Activated naive CD4-positive, alpha-beta T cell treated with anti-CD3 and anti-CD28 coated beads, Interleukin-2, amount 50 U/mL, for 72 hours (primary cell): ENCODE data around the gene MVK. TPM values are rescaled to one million over a fixed set of nuclear protein-coding genes. Genes with fewer than 3 reads are reported as not detected.
A peak's percentile ranks its signal among the peaks of the same experiment; 100 is the strongest.

ENCODE experiments used
- ATAC-seq, 2 donors: fragments of 150-1000 bp; cut with Tn5 transposase; 2 replicates each; pipeline ENCODE4 v1.10.0; 2021; ENCODE audit warnings: mild to moderate bottlenecking in 2 of 2, moderate library complexity in 2 of 2
- DNase-seq, 2 donors: peaks; one replicate each; pipeline ENCODE4 v3.0.0; 2021 to 2022; ENCODE audit warnings: low spot score in 2 of 2
- H3K27ac Mint-ChIP-seq, 2 donors: one replicate each; pipeline ENCODE4 v1.8.0; 2022; ENCODE audit warnings: mild to moderate bottlenecking in 2 of 2, mixed read lengths in 2 of 2
- H3K36me3 Mint-ChIP-seq, 2 donors: one replicate each; pipeline ENCODE4 v1.8.0; 2022; ENCODE audit warnings: mixed read lengths in 2 of 2
- H3K9me3 Mint-ChIP-seq, 2 donors: one replicate each; pipeline ENCODE4 v1.8.0; 2022; ENCODE audit warnings: mixed read lengths in 2 of 2
- total RNA-seq, 2 donors: library from RNA; stranded (reverse); gene quantifications; one replicate each; pipeline ENCODE4 v1.2.3, GENCODE V29; 2022

MVK gene
- total RNA-seq, 2 donors from 2014 or later = 13.3 to 20.7 TPM

DNA sequence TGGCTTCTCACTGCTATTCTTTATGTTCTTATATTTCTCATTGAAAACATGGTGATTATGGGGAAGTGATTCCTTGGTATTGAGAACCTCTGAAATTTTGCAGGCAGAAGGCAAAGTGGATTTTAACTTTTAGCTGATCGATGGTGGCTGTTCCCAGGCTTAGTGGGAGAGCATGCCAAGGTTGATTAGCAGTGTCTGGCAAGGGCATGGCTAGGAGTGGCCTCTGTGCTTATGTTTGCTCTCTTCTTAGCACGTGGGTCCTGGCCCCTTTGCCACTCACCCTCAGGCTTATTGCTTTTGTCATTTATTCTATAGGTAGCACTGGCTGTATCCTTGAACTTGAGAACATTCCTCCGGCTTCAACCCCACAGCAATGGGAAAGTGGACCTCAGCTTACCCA is 2.1 kb downstream of the MVK start:
- Mint-ChIP-seq H3K27ac (no peak overlapping the region), H3K9me3 (no peaks in the 10 kb centered on the region), H3K36me3 (peaks cover 4 to 15% of the 10 kb centered on the region in 2 donors)
- ATAC-seq (no peak), DNase-seq (no peak)

DNA sequence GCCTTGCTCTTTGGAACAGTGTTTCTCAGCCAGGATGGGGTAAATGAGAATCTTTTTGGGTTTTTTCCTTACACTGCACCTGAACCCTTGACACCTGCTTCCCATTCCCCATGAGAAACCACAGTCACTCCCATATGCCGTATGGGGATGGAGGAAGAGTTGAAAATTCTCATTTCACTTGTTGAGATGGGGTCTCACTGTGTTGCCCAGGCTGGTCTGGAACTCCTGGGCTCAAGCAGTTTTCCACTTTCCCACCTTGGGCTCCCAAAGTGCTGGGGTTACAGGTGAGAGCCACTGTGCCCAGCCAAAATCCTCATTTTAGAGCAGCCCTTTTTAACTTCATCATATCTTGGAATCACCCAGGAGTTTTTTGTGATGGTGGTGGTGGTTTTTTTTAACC is 3.7 kb downstream of the MVK start:
- no peaks in the 10 kb centered on the region for H3K9me3 Mint-ChIP-seq
- ATAC-seq = no peak
- H3K27ac Mint-ChIP-seq = no peak overlapping the region
- H3K36me3 Mint-ChIP-seq = peaks cover 4 to 19% of the 10 kb centered on the region in 2 donors
- DNase-seq = no peak

DNA sequence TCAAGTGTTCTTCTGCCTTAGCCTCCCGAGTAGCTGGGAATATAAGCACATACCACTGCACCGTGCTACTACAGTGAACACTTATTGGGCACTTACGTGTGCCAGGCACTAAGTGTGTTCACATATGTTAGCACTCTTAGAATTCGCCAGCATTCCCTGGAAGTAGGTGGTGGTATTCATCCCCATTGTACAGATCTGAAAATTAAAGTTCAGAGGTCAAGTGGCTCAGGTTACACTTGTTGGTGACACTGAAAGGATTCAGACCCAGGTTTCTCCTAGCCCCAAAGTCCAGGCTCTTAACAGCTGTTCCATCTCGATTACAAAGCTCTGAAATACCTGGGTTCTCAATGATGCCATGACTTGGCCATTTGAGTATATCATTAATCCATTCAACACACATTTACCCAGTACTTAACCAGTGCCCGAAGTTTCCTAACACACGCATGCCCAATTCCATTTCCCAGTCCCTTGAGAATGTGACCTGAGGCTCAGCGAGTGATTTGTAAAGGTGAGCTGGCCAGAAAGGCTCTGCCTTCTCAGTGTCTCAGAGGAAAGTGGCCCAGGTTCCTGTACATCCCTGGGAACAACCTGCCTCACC is 4.8 kb downstream of the MVK start:
- H3K36me3 Mint-ChIP-seq = peaks cover 4 to 14% of the 10 kb centered on the region in 2 donors

DNA sequence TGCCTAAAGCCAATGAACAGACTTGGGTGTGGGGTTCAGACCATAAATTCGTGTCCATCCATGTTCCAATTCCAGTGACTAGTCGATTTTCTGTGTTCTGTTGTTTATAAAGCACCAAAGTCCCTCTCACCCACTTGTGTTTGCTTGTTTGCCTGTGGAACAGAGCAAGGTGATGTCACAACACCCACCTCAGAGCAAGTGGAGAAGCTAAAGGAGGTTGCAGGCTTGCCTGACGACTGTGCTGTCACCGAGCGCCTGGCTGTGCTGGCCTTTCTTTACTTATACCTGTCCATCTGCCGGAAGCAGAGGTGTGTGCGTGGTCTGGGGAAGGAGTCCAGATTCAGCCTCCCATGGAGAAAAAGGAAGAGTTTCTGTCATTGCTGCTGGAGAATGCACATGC is 6.0 kb downstream of the MVK start:
- DNase-seq (no peak), ATAC-seq (no peak)
- Mint-ChIP-seq H3K36me3 (peaks cover 4 to 6% of the 10 kb centered on the region in 2 donors), H3K9me3 (no peaks in the 10 kb centered on the region), H3K27ac (no peak overlapping the region)

More for the DNA sequence above, 4.8 kb downstream of the MVK start:
- Mint-ChIP-seq H3K27ac (no peak overlapping the region), H3K9me3 (no peaks in the 10 kb centered on the region)
- DNase-seq (no peak), ATAC-seq (no peak)

DNA sequence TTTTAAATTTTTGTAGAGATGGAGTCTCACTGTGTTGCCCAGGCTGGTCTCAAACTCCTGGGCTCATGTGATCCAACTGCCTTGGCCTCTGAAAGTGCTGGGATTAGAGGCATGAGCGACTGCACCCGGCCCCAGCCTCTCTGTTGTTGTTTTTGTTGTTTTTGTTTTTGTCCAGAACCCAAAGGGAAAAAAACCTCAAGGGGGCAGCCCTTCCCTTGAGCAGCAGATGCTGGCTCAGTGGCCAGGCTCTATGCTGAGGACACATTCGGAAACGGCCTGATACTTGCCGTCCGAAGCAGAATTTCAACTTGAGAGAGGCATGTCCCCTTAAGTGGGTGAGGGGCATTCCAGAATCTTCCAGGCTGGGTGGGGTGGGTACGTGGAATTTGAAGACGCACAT is 6.7 kb downstream of the MVK start:
- H3K9me3 Mint-ChIP-seq = no peaks in the 10 kb centered on the region
- ATAC-seq (no peak), DNase-seq (no peak)
- no peak overlapping the region for H3K27ac Mint-ChIP-seq
- peaks cover 4 to 5% of the 10 kb centered on the region in 2 donors for H3K36me3 Mint-ChIP-seq

DNA sequence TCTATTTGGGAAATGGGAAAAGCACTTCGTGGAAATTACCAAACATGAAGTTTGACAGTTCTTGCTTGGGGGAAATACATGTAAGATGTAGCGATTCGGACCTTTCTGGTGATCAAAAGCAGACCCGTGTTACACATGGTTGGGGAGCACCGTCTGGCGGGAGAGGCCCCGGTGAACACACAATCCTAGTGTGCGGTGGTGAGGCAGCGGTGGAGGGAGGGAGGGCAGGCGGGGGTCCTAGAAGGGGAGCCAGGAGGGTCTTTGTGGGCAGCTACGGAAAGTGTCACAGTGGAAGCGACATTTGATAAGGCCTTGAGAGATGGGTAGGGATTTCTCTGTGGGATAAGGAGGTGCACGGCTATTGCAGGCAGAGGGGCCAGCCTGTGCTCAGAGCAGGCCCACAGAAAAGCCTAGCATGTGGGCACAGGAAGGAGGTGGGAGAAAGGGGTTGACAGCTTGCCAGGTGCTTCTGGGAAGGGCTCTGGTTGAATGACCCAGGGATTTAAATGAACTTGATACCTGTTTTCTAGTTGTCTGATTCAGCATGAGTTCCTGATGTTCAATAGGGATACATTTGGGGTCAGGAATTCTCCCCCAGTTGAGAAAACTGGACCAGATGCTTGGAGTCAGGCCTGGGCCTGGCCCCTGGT is 7.2 kb downstream of the MVK start:
- ATAC-seq (no peak), DNase-seq (no peak)
- no peaks in the 10 kb centered on the region for H3K9me3 Mint-ChIP-seq
- peak overlapping the region; percentile 38 to 60 for H3K27ac Mint-ChIP-seq
- H3K36me3 Mint-ChIP-seq = peaks cover 4 to 5% of the 10 kb centered on the region in 2 donors

DNA sequence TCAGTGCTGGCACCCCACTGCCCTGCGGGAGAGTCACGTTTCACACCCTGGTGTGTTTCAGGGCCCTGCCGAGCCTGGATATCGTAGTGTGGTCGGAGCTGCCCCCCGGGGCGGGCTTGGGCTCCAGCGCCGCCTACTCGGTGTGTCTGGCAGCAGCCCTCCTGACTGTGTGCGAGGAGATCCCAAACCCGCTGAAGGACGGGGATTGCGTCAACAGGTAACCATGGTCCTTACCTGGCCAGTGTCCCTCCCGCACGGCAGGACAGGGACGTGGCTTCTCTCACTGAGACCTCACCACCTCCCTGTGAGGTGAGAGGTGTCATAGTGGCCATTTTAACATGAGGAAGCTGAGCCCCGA is 7.7 kb downstream of the MVK start:
- DNase-seq = no peak
- peaks cover 4 to 5% of the 10 kb centered on the region in 2 donors for H3K36me3 Mint-ChIP-seq
- no peak for ATAC-seq
- no peaks in the 10 kb centered on the region for H3K9me3 Mint-ChIP-seq
- peak overlapping the region; percentile 38 to 60 for H3K27ac Mint-ChIP-seq

DNA sequence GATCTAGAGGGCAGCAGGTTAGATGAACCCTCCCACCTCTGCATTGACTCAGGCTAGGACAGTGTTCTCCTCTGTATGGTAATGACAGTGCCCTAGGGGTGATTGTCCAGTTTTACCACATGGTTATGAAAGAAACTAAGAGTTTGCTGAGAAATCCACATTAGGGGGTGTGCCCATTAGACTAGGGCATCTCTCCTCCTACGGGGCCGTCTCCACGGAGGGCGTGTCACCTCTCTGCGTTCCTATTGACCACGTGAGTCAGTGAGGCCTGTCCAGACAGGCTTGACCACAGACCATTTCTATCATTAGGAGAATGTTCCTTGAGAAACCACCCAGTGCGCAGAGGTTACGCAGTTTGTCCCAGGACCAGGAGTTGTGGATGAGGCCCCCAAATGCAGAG is 8.3 kb downstream of the MVK start:
- H3K27ac Mint-ChIP-seq = no peak overlapping the region
- ATAC-seq = no peak
- H3K9me3 Mint-ChIP-seq = no peaks in the 10 kb centered on the region
- DNase-seq = no peak
- H3K36me3 Mint-ChIP-seq = peaks cover 4 to 5% of the 10 kb centered on the region in 2 donors

DNA sequence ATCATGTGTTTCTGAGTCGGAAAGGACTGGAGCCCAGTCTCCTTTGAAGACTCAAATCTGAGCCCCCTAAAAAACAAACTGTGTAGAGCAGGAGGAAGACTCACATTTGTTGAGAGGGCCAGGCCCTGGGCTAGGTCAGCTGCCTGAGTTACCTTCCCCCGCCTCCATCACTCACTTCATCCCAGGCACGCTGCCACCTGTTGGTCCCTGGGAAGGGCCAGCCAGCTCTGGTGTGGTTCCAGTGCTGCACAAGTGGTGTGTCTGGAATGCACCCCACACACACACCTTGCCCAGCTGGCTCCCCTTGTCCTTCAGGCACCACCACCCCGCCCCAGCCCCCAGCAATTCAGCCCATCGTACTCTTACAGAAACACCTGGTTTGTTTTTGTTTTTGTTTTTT is 9.0 kb downstream of the MVK start:
- no peaks in the 10 kb centered on the region for H3K9me3 Mint-ChIP-seq
- H3K27ac Mint-ChIP-seq = no peak overlapping the region
- ATAC-seq (no peak), DNase-seq (no peak)
- peaks cover 4 to 5% of the 10 kb centered on the region in 2 donors for H3K36me3 Mint-ChIP-seq

DNA sequence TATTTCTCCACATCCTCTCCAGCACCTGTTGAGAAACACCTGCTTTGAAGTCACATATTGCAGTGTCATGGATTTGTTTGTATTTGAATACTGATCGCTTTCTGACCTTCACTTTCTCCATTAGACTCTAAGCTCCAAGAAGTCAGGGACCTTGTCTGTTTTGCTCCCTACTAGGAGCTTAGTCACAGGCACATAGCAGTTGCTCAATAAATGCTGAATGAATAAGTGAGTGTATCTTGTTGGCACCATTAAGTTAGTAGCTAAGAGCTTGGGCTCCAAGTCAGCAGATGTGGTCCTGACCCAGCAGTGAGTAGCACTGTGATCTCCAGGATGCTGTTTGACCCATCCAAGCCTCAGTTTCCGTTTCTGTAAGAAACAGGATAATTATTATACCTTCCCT is 10.1 kb downstream of the MVK start:
- DNase-seq = no peak
- Mint-ChIP-seq H3K36me3 (peaks cover 4 to 5% of the 10 kb centered on the region in 2 donors), H3K9me3 (no peaks in the 10 kb centered on the region), H3K27ac (no peak overlapping the region)
- ATAC-seq = no peak

DNA sequence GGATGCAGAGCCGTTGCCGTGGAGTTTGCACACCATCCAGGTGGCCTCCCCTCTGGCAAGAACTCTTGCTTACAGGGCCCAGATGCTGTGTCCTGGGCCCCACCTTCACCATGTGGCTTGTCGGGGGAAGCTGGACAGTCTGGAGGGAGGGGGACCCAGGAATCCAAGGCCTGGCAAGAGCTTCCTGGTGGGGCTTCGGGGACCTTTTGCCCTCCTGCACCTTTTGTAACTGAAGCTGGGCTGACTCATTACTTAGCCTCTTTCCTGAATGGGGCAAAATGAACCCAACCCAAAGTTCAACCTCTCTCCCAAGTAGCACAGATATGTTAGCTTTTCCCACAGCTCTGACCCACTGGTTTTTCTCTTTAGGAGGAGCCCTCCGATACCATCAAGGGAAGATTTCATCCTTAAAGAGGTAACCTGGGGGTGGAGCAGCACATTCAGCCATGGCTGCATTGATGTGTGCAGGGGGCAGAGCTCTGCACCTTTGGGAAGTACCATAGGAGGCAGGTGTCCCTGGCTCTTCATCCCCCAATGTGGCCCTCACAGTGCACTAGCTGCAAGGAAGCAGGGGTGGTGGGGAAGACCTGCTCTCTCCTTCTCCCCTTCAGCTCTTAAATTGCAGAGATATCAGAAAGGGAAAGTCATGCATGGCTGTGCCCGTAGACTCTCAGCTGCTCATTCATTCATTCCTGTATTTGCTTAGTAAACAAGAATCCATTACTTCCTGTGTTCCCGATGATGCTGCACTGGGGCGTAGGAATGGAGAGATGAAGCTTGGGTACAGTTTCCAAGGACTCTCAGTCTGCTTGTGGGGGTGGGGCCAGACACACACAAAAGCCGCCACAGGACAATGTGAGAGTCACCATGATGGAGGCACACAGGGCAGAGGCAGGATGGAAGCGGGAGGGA is 13.0 kb downstream of the MVK start:
- DNase-seq (no peak), ATAC-seq (no peak)
- Mint-ChIP-seq H3K9me3 (no peaks in the 10 kb centered on the region), H3K27ac (no peak overlapping the region), H3K36me3 (no peaks in the 10 kb centered on the region)

DNA sequence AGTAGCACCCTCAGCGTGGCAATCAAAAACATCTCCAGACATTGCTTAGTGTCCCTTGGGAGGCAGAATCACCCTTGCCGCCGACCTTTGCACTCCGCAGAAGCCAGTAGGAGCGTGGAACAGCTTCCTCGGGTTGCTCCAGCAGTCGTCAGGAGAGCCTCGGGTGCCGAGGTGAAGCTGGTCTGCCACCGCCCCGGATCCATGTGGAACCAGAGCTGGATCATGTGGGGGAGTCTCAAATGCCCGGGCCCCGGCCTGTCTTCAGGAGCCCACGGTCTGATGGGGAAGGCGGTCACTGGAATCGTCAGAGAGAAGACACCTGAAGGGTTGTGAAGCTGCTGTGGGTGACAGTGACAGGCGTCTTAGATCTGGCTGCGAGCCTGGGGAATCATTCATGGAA is 14.3 kb downstream of the MVK start:
- ATAC-seq = no peak
- no peaks in the 10 kb centered on the region for H3K9me3 Mint-ChIP-seq
- H3K36me3 Mint-ChIP-seq = no peaks in the 10 kb centered on the region
- H3K27ac Mint-ChIP-seq = no peak overlapping the region
- no peak for DNase-seq

DNA sequence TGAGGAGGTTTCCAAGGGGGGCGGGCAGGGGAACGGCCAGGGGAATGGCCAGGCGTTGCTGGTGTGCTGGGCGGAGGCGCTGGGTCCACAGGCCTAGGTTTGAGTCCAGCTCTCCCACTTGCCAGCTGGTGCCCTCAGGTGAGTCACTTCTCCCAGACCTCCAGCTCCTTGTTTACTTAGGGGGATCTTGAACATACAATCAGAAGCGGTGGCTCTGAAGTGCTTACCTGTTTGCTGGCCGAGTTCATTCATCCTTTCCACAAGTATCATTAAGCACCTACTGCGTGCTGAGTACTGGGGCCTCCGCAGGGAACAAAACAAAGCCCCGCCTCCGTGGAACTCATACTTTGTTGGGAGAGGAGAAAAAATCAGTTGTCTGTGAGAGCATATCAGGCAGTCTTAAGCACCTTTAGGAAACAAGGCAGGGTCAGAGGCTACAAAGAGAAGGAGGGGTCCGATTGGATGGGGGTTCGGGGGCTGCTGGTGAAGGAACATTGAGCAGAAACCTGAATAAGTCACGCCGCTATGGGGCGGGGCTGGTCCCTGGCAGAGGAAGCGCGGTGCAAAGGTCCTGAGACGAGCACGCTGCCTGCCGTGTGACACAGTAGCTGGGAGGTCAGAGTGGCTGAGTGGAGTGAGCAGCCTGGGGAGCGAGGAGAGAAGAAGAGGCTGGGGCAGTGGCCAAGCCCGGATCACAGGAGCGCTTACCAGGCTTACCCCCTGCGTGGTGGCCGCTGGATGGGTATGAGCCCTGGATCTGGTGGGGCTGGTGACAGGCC is 15.1 kb downstream of the MVK start:
- ATAC-seq = no peak
- no peaks in the 10 kb centered on the region for H3K36me3 Mint-ChIP-seq
- H3K9me3 Mint-ChIP-seq = no peaks in the 10 kb centered on the region
- no peak for DNase-seq
- peak overlapping the region in 1 of 2 donors; percentile 1 for H3K27ac Mint-ChIP-seq

DNA sequence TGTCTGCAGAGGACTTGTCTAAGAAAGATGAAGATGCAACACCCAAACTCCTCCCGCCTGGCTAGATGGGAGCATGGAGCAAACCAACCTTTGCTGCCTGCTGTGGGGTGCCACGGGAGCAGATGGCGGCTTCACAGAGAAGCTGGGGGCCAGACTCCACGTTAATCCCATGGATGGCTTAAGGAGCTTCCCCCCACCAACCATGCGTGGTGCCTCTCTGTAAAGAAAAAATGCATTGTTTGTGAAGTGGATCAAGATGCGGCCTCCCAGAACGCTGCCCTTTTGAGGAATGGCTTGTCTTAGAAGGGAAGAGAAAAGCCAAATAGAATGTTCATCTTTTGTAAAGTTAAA is 15.6 kb downstream of the MVK start:
- Mint-ChIP-seq H3K27ac (peak overlapping the region in 1 of 2 donors; percentile 1), H3K36me3 (no peaks in the 10 kb centered on the region)

DNA sequence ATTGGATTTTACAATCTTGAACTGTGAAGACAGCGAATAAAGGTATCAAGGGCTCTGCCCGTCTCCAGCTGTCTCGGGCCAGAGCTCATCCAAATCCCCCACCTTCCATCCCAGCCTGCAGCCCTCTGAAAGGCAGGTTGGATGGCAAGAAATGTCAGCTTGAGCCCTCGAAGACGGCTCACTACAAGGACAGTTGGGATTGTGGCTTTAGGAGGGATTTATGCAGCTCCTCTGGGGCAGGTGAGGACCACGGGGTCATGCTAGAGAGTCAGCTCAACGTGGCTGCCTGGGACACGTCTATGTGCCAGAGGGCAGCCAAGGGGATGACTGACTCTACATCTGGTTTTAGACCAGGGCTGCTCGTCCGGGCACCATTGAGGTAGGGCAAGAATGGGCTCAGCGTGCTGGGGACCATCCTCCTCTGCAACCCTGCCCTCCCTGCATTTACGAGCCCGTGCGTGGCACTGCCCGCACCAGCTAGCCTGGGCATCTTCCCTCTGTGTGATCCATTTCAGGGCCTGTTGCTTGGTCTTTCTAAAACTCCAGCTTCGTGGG is 16.2 kb downstream of the MVK start:
- Mint-ChIP-seq H3K9me3 (no peaks in the 10 kb centered on the region), H3K27ac (no peak overlapping the region), H3K36me3 (no peaks in the 10 kb centered on the region)
- DNase-seq = no peak
- ATAC-seq = no peak

More for the DNA sequence above, 15.6 kb downstream of the MVK start:
- ATAC-seq (no peak), DNase-seq (no peak)
- H3K9me3 Mint-ChIP-seq = no peaks in the 10 kb centered on the region

DNA sequence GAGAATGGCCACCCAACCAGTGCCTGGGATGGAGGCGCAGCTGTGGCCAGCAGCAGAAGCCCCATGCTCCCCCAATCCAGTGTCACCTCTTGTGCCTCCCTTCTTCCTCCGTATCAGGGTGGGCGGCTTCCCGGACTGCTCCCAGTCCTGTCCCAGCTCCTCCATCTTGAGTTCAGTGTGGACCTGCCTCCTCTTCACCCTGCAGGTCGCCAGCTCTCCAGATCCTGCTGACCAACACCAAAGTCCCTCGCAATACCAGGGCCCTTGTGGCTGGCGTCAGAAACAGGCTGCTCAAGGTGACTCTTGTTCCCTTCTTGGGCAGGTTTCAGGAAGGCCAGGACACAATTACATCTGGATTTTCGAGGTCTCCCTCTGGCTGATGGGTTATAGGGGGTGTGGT is 17.0 kb downstream of the MVK start:
- no peaks in the 10 kb centered on the region for H3K36me3 Mint-ChIP-seq
- DNase-seq (no peak), ATAC-seq (no peak)
- no peaks in the 10 kb centered on the region for H3K9me3 Mint-ChIP-seq
- no peak overlapping the region for H3K27ac Mint-ChIP-seq

DNA sequence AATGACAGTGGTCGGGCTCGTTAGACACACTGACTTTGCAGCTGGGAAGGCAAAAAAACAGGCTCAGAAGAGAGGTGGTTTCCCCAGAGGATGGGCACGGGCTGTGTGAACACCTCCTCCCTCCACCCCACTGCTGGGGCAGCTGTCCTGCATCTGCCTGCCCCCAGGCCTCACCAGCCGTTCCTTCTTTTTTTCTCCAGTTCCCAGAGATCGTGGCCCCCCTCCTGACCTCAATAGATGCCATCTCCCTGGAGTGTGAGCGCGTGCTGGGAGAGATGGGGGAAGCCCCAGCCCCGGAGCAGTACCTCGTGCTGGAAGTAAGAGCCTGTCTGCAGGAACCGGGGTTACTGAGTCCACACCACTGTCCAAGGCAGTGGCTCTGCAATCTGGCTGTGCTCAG is 17.4 kb downstream of the MVK start:
- no peak overlapping the region for H3K27ac Mint-ChIP-seq
- H3K9me3 Mint-ChIP-seq = no peaks in the 10 kb centered on the region
- no peak for DNase-seq

More for the DNA sequence above, 17.4 kb downstream of the MVK start:
- no peaks in the 10 kb centered on the region for H3K36me3 Mint-ChIP-seq
- no peak for ATAC-seq
